K562 (cell line): ENCODE measurements around the gene SULT1C4. TPM values are rescaled to one million over a fixed set of nuclear protein-coding genes. Genes with fewer than 3 reads are reported as not detected.

Experiments used
- ATAC-seq: fragments of 200-7000 bp; cut with Tn5 transposase; 3 replicates; pipeline ENCODE4 v1.9.1; 2020; ENCODE audit warnings: moderate library complexity
- BruUV-seq: library from RNA; stranded (reverse); fragments of 400-500 nt; replicated peaks from 2 replicates; lab custom pipeline; 2021; lab: Mats Ljungman, UMichigan
- CTCF ChIA-PET: fragments of 300-600 bp; formaldehyde crosslinking; extraction: SDS; loops from one replicate; lab custom pipeline; 2021; ENCODE audit warnings: low intra/inter-chr PET ratio; lab: Yijun Ruan, JAX
- POLR2A ChIA-PET: fragments of 300-600, 350-650 bp; sonication (Branson Sonifier 250); formaldehyde crosslinking; extraction: SDS; loops from one replicate; lab custom pipeline; 2021; ENCODE audit warnings: antibody characterized with exemption, inconsistent platforms; lab: Yijun Ruan, JAX
- DNase-seq, 4 experiments: peaks; one replicate each; pipeline versions ENCODE4 v3.0.0 to v3.0.0-alpha.2; 2011 to 2018; ENCODE audit warnings: low spot score in 3 of 4, mixed read lengths in 3 of 4; ENCODE audit errors: extremely low read depth in 1 of 4
- FAIRE-seq: peaks from 2 replicates; lab custom pipeline; 2011; peaks lifted over from hg19 to GRCh38; lab: Jason Lieb, UNC
- H2AFZ ChIP-seq: 2 replicates; pipeline ENCODE4 v1.6.0; 2011; ENCODE audit warnings: low read depth, low read length, control low read depth, inconsistent platforms
- H3K27ac ChIP-seq: fragments of 200-600 bp; 3 replicates; pipeline ENCODE4 v1.8.0; 2011; ENCODE audit warnings: low read depth, mild to moderate bottlenecking, control low read depth, inconsistent platforms, low read length, moderate library complexity, mixed read lengths; ENCODE audit errors: extremely low read depth
- H3K27me3 ChIP-seq, 2 experiments: fragments of 300-600 bp in 1 of 2; 2 replicates in 1 of 2; 3 replicates in 1 of 2; pipeline versions ENCODE4 v1.6.0 to v1.8.0; 2011; ENCODE audit warnings: inconsistent platforms in 2 of 2, low read length in 2 of 2, mild to moderate bottlenecking in 1 of 2, mixed read lengths in 1 of 2, moderate library complexity in 1 of 2; ENCODE audit not compliant: control insufficient read depth in 2 of 2, insufficient read depth in 2 of 2
- H3K36me3 ChIP-seq: fragments of 300-600 bp; 3 replicates; pipeline ENCODE4 v1.8.0; 2011; ENCODE audit warnings: mild to moderate bottlenecking, low read length, inconsistent platforms; ENCODE audit not compliant: control insufficient read depth, insufficient read depth
- H3K4me1 ChIP-seq, 2 experiments: fragments of 200-600 bp in 1 of 2; replicated peaks in 1 of 2; 2 replicates in 1 of 2; 3 replicates in 1 of 2; pipeline versions ENCODE4 v1.5.1 to v1.8.0; 2011; ENCODE audit warnings: inconsistent platforms in 2 of 2, low read length in 2 of 2, mild to moderate bottlenecking in 1 of 2, mixed read lengths in 1 of 2, moderate library complexity in 1 of 2; ENCODE audit not compliant: control insufficient read depth in 2 of 2, insufficient read depth in 2 of 2
- H3K4me2 ChIP-seq: 2 replicates; pipeline ENCODE4 v1.6.1; 2011; ENCODE audit warnings: low read length, control low read depth, inconsistent platforms, mixed read lengths; ENCODE audit not compliant: insufficient read depth
- H3K4me3 ChIP-seq: fragments of 200-600 bp; sonication (generic), shearing (Covaris generic); 2 replicates; pipeline ENCODE4 v1.5.1; 2016; ENCODE audit warnings: control low read depth, inconsistent platforms
- H3K79me2 ChIP-seq: fragments of 200-600 bp; 3 replicates; pipeline ENCODE4 v1.8.0; 2011; ENCODE audit warnings: low read length, inconsistent platforms; ENCODE audit not compliant: control insufficient read depth, insufficient read depth
- H3K9ac ChIP-seq, 2 experiments: 2 replicates each; pipeline versions ENCODE4 v1.6.0 to v1.6.1; 2011; ENCODE audit warnings: low read depth in 2 of 2, low read length in 2 of 2, control low read depth in 1 of 2, inconsistent platforms in 1 of 2, mild to moderate bottlenecking in 1 of 2, mixed read lengths in 1 of 2; ENCODE audit not compliant: insufficient read depth in 1 of 2
- H3K9me1 ChIP-seq: one replicate; pipeline ENCODE4 v1.6.0; 2011; ENCODE audit warnings: inconsistent platforms, mild to moderate bottlenecking, low read length, moderate library complexity; ENCODE audit not compliant: control insufficient read depth, insufficient read depth
- H3K9me3 ChIP-seq: replicated peaks from 2 replicates; pipeline ENCODE4 v1.5.1; 2011; ENCODE audit warnings: low read depth, low read length, inconsistent platforms; ENCODE audit not compliant: control insufficient read depth, insufficient read depth
- H4K20me1 ChIP-seq: replicated peaks from 2 replicates; pipeline ENCODE4 v1.6.1; 2011; ENCODE audit warnings: low read length, inconsistent platforms, mixed read lengths; ENCODE audit not compliant: control insufficient read depth, insufficient read depth
- FOXA1 ChIP-seq: fragments of 450-650 bp; IDR thresholded peaks from 2 replicates; pipeline ENCODE4 v1.6.1; 2016; ENCODE audit warnings: mild to moderate bottlenecking, borderline replicate concordance
- MYBL2 ChIP-seq, 2 experiments: fragments of 450-650 bp in 1 of 2; sonication (generic) in 1 of 2; formaldehyde crosslinking in 1 of 2; IDR thresholded peaks; 2 replicates each; pipeline versions ENCODE4 v1.6.1 to v1.8.1; 2017 to 2022; ENCODE audit warnings: borderline replicate concordance in 1 of 2, inconsistent platforms in 1 of 2, low read depth in 1 of 2, mild to moderate bottlenecking in 1 of 2, missing genetic modification reagents in 1 of 2, moderate library complexity in 1 of 2
- MYC ChIP-seq, 2 experiments: fragments of 250-450 bp in 1 of 2; sonication (Bioruptor Pico) in 1 of 2; IDR thresholded peaks; 2 replicates each; pipeline versions ENCODE4 v1.5.1 to v1.6.1; 2012 to 2021; ENCODE audit warnings: low read depth in 2 of 2, borderline replicate concordance in 1 of 2, improper control_type of control experiment in 1 of 2, low read length in 1 of 2, mild to moderate bottlenecking in 1 of 2, moderate library complexity in 1 of 2
- NFXL1 ChIP-seq: fragments of 450-650 bp; formaldehyde crosslinking; IDR thresholded peaks from 2 replicates; pipeline ENCODE4 v1.4.0; 2021; ENCODE audit warnings: mild to moderate bottlenecking
- PCBP1 ChIP-seq: fragments of 200-400 bp; formaldehyde crosslinking; IDR thresholded peaks from 2 replicates; pipeline ENCODE4 v1.6.1; 2018; ENCODE audit warnings: mild to moderate bottlenecking, low read depth, low read length; ENCODE audit not compliant: poor library complexity, severe bottlenecking
- RAD21 ChIP-seq, 2 experiments: fragments of 250-450 bp in 1 of 2; fragments of 450-650 bp in 1 of 2; sonication (Bioruptor Pico) in 1 of 2; formaldehyde crosslinking in 1 of 2; IDR thresholded peaks in 1 of 2; conservative IDR thresholded peaks in 1 of 2; 2 replicates each; pipeline versions ENCODE4 v1.4.0 to v1.8.0; 2020 to 2022; ENCODE audit warnings: mild to moderate bottlenecking in 2 of 2, moderate library complexity in 1 of 2
- SAP30 ChIP-seq: fragments of 200-600 bp; sonication (generic); IDR thresholded peaks from 2 replicates; pipeline ENCODE4 v1.6.1; 2012; ENCODE audit warnings: borderline replicate concordance, low read depth, mild to moderate bottlenecking, moderate library complexity, low read length, control low read depth, inconsistent platforms; ENCODE audit not compliant: insufficient read depth, poor library complexity, severe bottlenecking
- XRCC4 ChIP-seq: IDR thresholded peaks from one replicate; pipeline ENCODE4 v1.6.1; 2011; ENCODE audit not compliant: insufficient read depth, insufficient read length; ENCODE audit errors: extremely low read depth
- ZKSCAN1 ChIP-seq: fragments of 150-350 bp; IDR thresholded peaks from 2 replicates; pipeline ENCODE4 v1.6.1; 2016; ENCODE audit warnings: low read depth, low read length
- ZNF263 ChIP-seq: sonication (generic); formaldehyde crosslinking; IDR thresholded peaks from 2 replicates; pipeline ENCODE4 v1.8.0; 2022; ENCODE audit warnings: mild to moderate bottlenecking, missing genetic modification reagents, borderline replicate concordance
- WGBS: fragments of 100-300 bp; shearing (Covaris generic); methylation state at CpG from one replicate; pipeline ENCODE4 v1.1.6; 2016; ENCODE audit warnings: low coverage, mixed read lengths; ENCODE audit not compliant: insufficient coverage; ENCODE audit errors: missing lambda C conversion rate; 5-methylcytosine and 5-hydroxymethylcytosine counted together
- in situ Hi-C: fragments of 300-500 bp; cut with MboI; formaldehyde crosslinking; loops from 4 replicates; pipeline ENCODE4 v1.15.0; 2018; ENCODE audit warnings: inconsistent platforms, mixed read lengths
- intact Hi-C: fragments of 100-400 bp; cut with micrococcal nuclease; formaldehyde crosslinking; loops from 2 replicates; pipeline ENCODE4 v1.14.2; 2022
- polyA plus RNA-seq, 8 experiments: library from polyadenylated mRNA; depleted of rRNA in 4 of 8; stranded (reverse) in 5 of 8; unstranded in 3 of 8; fragments of >200 nt; fragmentation: Nextera tagmentation in 2 of 8; fragmentation: Illumina TruSeq in 1 of 8; extraction: Ambion mirVana in 2 of 8; extraction: Trizol in 1 of 8; gene quantifications; 2 replicates each; pipeline versions ENCODE4 v1.2.1 to v1.2.3, GENCODE V29; 2011 to 2014; ENCODE audit warnings: inconsistent platforms in 1 of 8, missing spikeins in 1 of 8
- total RNA-seq, 7 experiments: library from RNA; depleted of rRNA in 6 of 7; stranded (reverse); fragments of >200 nt in 6 of 7; fragmentation: Illumina TruSeq in 2 of 7; extraction: Trizol in 2 of 7; gene quantifications; 2 replicates each; pipeline versions ENCODE4 v1.2.1 to v1.2.3, GENCODE V29; 2011 to 2021; ENCODE audit warnings: low replicate concordance in 1 of 7
- TF ChIP-seq, protein P1 (sequence below): fragments of 250-450 bp; sonication (Bioruptor Pico); IDR thresholded peaks from 2 replicates; pipeline ENCODE4 v1.5.0; 2021
- TF ChIP-seq, protein P2 (sequence below): fragments of 250-450 bp; sonication (Bioruptor Pico); IDR thresholded peaks from 2 replicates; pipeline ENCODE4 v1.9.0; 2021; ENCODE audit warnings: mild to moderate bottlenecking, inconsistent platforms
- TF ChIP-seq, protein P3 (sequence below): sonication (generic); IDR thresholded peaks from 2 replicates; pipeline ENCODE4 v1.6.1; 2016
- TF ChIP-seq, protein P4 (sequence below): fragments of 250-450 bp; sonication (Bioruptor Pico); IDR thresholded peaks from 2 replicates; pipeline ENCODE4 v1.4.0; 2020; ENCODE audit warnings: mild to moderate bottlenecking, moderate library complexity

SULT1C4 gene
- total and polyA plus RNA-seq, 9 of the 15 experiments (the other 6 are each of a cell fraction or from before 2014, with no cell fraction given), result 0.04 to 0.14 (median 0.09) TPM; not detected in 5

DNA sequence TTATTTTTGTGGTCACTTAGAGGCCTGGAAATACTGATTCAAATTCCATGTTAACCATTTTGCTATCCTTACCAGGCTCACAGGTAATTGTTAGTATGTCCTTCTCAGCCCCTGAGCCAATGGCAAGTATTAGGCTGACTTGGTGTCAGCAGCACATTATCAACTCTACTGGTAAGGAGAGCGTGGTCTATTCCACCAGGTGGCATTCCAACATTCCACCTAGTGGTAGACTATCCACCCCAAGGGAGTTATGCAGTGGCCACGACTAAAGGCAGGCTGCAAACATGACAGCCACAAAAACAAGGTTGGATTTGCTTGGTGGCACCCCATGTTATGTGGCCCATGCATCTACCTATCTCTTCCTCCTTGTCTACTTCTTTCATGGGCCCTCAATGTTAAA, 39.5 kb downstream of the SULT1C4 start:
- ATAC-seq, result peak; percentile 90
- CTCF ChIA-PET, result no interaction called here
- TF ChIP-seq, protein P1, sequence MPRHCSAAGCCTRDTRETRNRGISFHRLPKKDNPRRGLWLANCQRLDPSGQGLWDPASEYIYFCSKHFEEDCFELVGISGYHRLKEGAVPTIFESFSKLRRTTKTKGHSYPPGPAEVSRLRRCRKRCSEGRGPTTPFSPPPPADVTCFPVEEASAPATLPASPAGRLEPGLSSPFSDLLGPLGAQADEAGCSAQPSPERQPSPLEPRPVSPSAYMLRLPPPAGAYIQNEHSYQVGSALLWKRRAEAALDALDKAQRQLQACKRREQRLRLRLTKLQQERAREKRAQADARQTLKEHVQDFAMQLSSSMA, result no peak
- no peak for TF ChIP-seq PCBP1
- no peak for TF ChIP-seq NFXL1 (CRISPR knock-in tag)
- TF ChIP-seq, protein P2, sequence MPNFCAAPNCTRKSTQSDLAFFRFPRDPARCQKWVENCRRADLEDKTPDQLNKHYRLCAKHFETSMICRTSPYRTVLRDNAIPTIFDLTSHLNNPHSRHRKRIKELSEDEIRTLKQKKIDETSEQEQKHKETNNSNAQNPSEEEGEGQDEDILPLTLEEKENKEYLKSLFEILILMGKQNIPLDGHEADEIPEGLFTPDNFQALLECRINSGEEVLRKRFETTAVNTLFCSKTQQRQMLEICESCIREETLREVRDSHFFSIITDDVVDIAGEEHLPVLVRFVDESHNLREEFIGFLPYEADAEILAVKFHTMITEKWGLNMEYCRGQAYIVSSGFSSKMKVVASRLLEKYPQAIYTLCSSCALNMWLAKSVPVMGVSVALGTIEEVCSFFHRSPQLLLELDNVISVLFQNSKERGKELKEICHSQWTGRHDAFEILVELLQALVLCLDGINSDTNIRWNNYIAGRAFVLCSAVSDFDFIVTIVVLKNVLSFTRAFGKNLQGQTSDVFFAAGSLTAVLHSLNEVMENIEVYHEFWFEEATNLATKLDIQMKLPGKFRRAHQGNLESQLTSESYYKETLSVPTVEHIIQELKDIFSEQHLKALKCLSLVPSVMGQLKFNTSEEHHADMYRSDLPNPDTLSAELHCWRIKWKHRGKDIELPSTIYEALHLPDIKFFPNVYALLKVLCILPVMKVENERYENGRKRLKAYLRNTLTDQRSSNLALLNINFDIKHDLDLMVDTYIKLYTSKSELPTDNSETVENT (CRISPR knock-in tag), result no peak
- TF ChIP-seq ZKSCAN1, result no peak
- TF ChIP-seq, protein P3, sequence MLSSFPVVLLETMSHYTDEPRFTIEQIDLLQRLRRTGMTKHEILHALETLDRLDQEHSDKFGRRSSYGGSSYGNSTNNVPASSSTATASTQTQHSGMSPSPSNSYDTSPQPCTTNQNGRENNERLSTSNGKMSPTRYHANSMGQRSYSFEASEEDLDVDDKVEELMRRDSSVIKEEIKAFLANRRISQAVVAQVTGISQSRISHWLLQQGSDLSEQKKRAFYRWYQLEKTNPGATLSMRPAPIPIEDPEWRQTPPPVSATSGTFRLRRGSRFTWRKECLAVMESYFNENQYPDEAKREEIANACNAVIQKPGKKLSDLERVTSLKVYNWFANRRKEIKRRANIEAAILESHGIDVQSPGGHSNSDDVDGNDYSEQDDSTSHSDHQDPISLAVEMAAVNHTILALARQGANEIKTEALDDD, result peak; percentile 42; the same call in 1 of the 2 replicates
- TF ChIP-seq RAD21 (CRISPR knock-in tag; conservative IDR thresholded peaks at IDR 0.05 in 1 of 2, IDR thresholded peaks at IDR 0.05 in 1 of 2), result peak in 1 of 2 experiments; percentile 64; a peak in 2 of 4 replicates
- TF ChIP-seq SAP30, result no peak
- TF ChIP-seq FOXA1, result no peak
- no peak for TF ChIP-seq MYC (IDR thresholded peaks at IDR 0.05; ENCODE audit: low read depth, low read length)
- TF ChIP-seq MYC (CRISPR knock-in tag; IDR thresholded peaks at IDR 0.05; ENCODE audit: borderline replicate concordance, low read depth), result no peak
- no peak for TF ChIP-seq ZNF263 (CRISPR knock-in tag)
- no peak for TF ChIP-seq XRCC4
- TF ChIP-seq, protein P4, sequence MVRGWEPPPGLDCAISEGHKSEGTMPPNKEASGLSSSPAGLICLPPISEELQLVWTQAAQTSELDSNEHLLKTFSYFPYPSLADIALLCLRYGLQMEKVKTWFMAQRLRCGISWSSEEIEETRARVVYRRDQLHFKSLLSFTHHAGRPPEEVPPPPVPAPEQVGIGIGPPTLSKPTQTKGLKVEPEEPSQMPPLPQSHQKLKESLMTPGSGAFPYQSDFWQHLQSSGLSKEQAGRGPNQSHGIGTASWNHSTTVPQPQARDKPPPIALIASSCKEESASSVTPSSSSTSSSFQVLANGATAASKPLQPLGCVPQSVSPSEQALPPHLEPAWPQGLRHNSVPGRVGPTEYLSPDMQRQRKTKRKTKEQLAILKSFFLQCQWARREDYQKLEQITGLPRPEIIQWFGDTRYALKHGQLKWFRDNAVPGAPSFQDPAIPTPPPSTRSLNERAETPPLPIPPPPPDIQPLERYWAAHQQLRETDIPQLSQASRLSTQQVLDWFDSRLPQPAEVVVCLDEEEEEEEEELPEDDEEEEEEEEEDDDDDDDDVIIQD (CRISPR knock-in tag), result no peak
- no peak for TF ChIP-seq MYBL2 (IDR thresholded peaks at IDR 0.05; ENCODE audit: low read depth)
- TF ChIP-seq MYBL2 (CRISPR knock-in tag; IDR thresholded peaks at IDR 0.05; ENCODE audit: borderline replicate concordance), result no peak

More for the DNA sequence above, 39.5 kb downstream of the SULT1C4 start:
- H3K9me1 ChIP-seq, result no peaks in the 10 kb centered on the region
- in situ Hi-C loops (no loop called here), intact Hi-C loops (loop anchor here (1.0 kb wide), 1 partner anchor 167 kb away; no protein-coding TSS in a partner anchor)
- no peak overlapping the region for H3K9ac ChIP-seq
- no peak for FAIRE-seq
- POLR2A ChIA-PET, result no interaction called here
- WGBS, result 10% methylated on average over 2 of the region's 2 CpGs
- peak in 2 of 4 experiments; percentile 35 to 44 for DNase-seq
- BruUV-seq, result no TSS peak
- no peak overlapping the region for H3K27ac ChIP-seq
- no peaks in the 10 kb centered on the region for H3K27me3 ChIP-seq
- peaks cover 0 to 16% of the 10 kb centered on the region in 2 experiments; a peak in 2 of 5 replicates for H3K4me1 ChIP-seq
- no peaks in the 10 kb centered on the region for H4K20me1 ChIP-seq
- no peak overlapping the region for H3K4me2 ChIP-seq
- no peaks in the 10 kb centered on the region for H3K36me3 ChIP-seq
- H3K79me2 ChIP-seq, result no peaks in the 10 kb centered on the region
- peak overlapping the region; percentile 11; the same call in 1 of the 2 replicates for H2AFZ ChIP-seq
- H3K4me3 ChIP-seq, result no peak overlapping the region
- H3K9me3 ChIP-seq, result no peaks in the 10 kb centered on the region
